Loucy (cell line): ENCODE results near the gene TXLNG.

Experiments used
- CTCF ChIP-seq: fragments of 200-600 bp; sonication (generic); conservative IDR thresholded peaks from 2 replicates; pipeline ENCODE4 v1.5.1; 2014; ENCODE audit warnings: mild to moderate bottlenecking, antibody characterized with exemption, low read length
- EZH2phosphoT487 ChIP-seq: fragments of 200-600 bp; IDR thresholded peaks from 2 replicates; pipeline ENCODE4 v1.6.1; 2018; ENCODE audit warnings: antibody characterized with exemption, mild to moderate bottlenecking, moderate library complexity, borderline replicate concordance

- TF ChIP-seq CTCF (peak; percentile 78), EZH2phosphoT487 (no peak)
Observed at GRCh38 chrX:16892504-16893362, 106.5 kb downstream of the TXLNG start.
